ENCODE measurements around the gene GFOD1.

DNA sequence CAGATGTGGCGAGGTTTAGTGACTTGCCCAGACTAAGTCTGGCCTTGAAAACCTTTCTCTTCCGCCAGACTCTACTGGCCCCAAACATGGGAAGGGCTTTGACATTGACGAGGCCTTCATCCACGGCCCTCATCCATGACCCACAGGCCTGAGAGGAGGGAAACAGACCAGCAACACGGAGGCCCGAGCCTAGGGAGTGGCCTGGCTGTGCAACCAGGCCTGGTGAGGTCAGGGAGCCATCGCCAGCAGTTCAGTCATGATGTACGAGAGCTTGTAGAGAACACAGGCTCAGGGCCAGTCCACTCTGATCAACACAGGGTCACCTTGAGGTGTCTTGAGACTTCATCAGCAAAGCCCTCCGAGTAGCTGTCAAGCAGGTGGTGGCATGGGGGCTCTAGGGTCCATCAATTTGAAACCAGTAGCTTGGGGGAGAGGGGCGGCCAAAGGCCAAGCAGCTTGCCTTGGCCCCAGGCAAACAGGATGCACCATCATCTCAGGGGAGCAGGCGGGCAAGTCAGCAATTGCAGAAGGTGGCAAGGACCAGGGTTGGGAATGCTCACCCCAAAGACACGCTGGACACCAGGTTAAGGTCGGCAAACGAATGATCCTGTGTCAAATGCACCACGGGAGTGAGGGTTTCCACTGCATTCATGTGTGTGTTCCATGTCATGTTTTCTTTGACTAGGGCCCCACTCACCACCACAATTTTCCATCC lies 36.1 kb downstream of the GFOD1 start:
- TF ChIP-seq, protein P1, sequence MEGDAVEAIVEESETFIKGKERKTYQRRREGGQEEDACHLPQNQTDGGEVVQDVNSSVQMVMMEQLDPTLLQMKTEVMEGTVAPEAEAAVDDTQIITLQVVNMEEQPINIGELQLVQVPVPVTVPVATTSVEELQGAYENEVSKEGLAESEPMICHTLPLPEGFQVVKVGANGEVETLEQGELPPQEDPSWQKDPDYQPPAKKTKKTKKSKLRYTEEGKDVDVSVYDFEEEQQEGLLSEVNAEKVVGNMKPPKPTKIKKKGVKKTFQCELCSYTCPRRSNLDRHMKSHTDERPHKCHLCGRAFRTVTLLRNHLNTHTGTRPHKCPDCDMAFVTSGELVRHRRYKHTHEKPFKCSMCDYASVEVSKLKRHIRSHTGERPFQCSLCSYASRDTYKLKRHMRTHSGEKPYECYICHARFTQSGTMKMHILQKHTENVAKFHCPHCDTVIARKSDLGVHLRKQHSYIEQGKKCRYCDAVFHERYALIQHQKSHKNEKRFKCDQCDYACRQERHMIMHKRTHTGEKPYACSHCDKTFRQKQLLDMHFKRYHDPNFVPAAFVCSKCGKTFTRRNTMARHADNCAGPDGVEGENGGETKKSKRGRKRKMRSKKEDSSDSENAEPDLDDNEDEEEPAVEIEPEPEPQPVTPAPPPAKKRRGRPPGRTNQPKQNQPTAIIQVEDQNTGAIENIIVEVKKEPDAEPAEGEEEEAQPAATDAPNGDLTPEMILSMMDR (IDR thresholded peaks at IDR 0.05) = no peak
- TF ChIP-seq POLR2A (IDR thresholded peaks at IDR 0.05) (no peak), POLR2AphosphoS5 (IDR thresholded peaks at IDR 0.05) (no peak), EP300 (IDR thresholded peaks at IDR 0.05) (no peak)

All from gastroesophageal sphincter (tissue), 3 donors.